Heart right ventricle (tissue), 16 donors: ENCODE results near the gene LCAT. TPM values are rescaled to one million over a fixed set of nuclear protein-coding genes. Genes with fewer than 3 reads are reported as not detected.
A peak's percentile ranks its signal among the peaks of the same experiment; 100 is the strongest.

Source experiments
- ATAC-seq, 8 donors: fragments of 200-7000 bp; cut with Tn5 transposase; one replicate each; pipeline ENCODE4 v1.9.1; 2020; ENCODE audit warnings: mild to moderate bottlenecking in 8 of 8, moderate library complexity in 8 of 8, moderate number of reproducible peaks in 1 of 8
- DNase-seq, 2 donors: peaks; one replicate each; pipeline ENCODE4 v3.0.0-alpha.2; 2020
- H3K27ac ChIP-seq, 10 donors: fragments of 200-600 bp; sonication (generic) in 2 of 10; one replicate each; pipeline versions ENCODE4 v1.5.0 to v1.8.0; 2020 to 2022; ENCODE audit warnings: mild to moderate bottlenecking in 3 of 10
- H3K27me3 ChIP-seq, 7 donors: fragments of 200-600 bp; one replicate each; pipeline ENCODE4 v1.8.0; 2021 to 2022; ENCODE audit warnings: mild to moderate bottlenecking in 2 of 7
- H3K36me3 ChIP-seq, 9 donors: fragments of 200-600 bp; sonication (generic) in 1 of 9; one replicate each; pipeline versions ENCODE4 v1.5.0 to v1.8.0; 2020 to 2022; ENCODE audit warnings: mild to moderate bottlenecking in 2 of 9
- H3K4me1 ChIP-seq, 9 donors: fragments of 200-600 bp; sonication (generic) in 1 of 9; one replicate each; pipeline versions ENCODE4 v1.5.0 to v1.8.0; 2020 to 2022; ENCODE audit warnings: mild to moderate bottlenecking in 4 of 9
- H3K4me3 ChIP-seq, 10 donors: fragments of 200-600 bp; sonication (generic) in 2 of 10; one replicate each; pipeline versions ENCODE4 v1.5.0 to v1.8.0; 2020 to 2022; ENCODE audit warnings: mild to moderate bottlenecking in 7 of 10, moderate library complexity in 2 of 10
- H3K9me3 ChIP-seq, 11 donors: fragments of 200-600 bp in 10 of 11; sonication (generic) in 2 of 11; one replicate each; pipeline versions ENCODE4 v1.5.0 to v1.8.0; 2013 to 2022; ENCODE audit warnings: mild to moderate bottlenecking in 2 of 11, control low read depth in 1 of 11, moderate library complexity in 1 of 11
- WGBS, 2 donors: extraction: QIAGEN DNeasy Blood & Tissue Kit; methylation state at CpG; one replicate each; pipeline ENCODE4 v1.1.7; 2013; ENCODE audit warnings: inconsistent platforms in 1 of 2; 5-methylcytosine and 5-hydroxymethylcytosine counted together
- intact Hi-C, 10 donors: fragments of 100-400 bp; cut with DNase I; formaldehyde crosslinking; loops; one replicate each; pipeline versions ENCODE4 v1.11.1 to v1.14.2; 2022
- polyA plus RNA-seq, 2 donors: library from polyadenylated mRNA; stranded (reverse); fragments of 200-250 nt; gene quantifications; one replicate each; pipeline ENCODE4 v1.2.3, GENCODE V29; 2013
- total RNA-seq, 10 donors: library from RNA; stranded (reverse); fragmentation: NEBNext Ultra II Directional in 3 of 10; extraction: Animal tissue kit (Norgen Biotek cat#: 25700) in 3 of 10; gene quantifications; one replicate each; pipeline versions ENCODE4 v1.2.1 to v1.2.4, GENCODE V29; 2021 to 2023
- TF ChIP-seq, protein P1 (sequence below), 9 donors: fragments of 200-600 bp; sonication (generic) in 2 of 9; IDR thresholded peaks; one replicate each; pipeline versions ENCODE4 v1.5.0 to v1.8.0; 2021 to 2022; ENCODE audit warnings: antibody characterized with exemption in 9 of 9, mild to moderate bottlenecking in 5 of 9, moderate library complexity in 1 of 9
- donor health status: Arrhythmogenic right ventricular cardiomyopathy.
- donor health status: ischemic (EF 13 %, LVEDD 7.1; RV severe dilation, severe dysfunction).
- donor health status: healthy with polysubstance abuse.
- donor health status: DM: no; HTN: yes; CAD: no.
- donor health status: DM: no; HTN: no; CAD: no.
- donor health status: ischemic (EF 25% LVEDD 6.9; RV normal size, moderate dysfunction).
- donor health status: ischemic (EF 25% LVEDD 5.7; RV mildly dilated, moderate dysfunction).
- donor health status: healthy.
- donor health status: DM: yes; HTN: yes; CAD: no.
- donor health status: Ischemic cardiomyopathy.
- donor health status: ischemic (EF 35%, LVEDD 5.7; RV mildly dilated, moderate dysfunction).
- donor health status: nonischemic (EF 11% LVEDD 7.7; RV severe dilation, severe dysfunction).
- donor health status: DM: yes; HTN: yes; CAD: no.
- donor health status: PGD.
- donor health status: ischemic (EF 29% LVEDD 5.4; RV normal size, mild dysfunction).
- donor health status: nonischemic (EF 23%, LVEDD 6.1; RV moderate dilation, normal function).

Gene LCAT
- total and polyA plus RNA-seq, 12 donors = 14.4 to 96.5 (median 20.6) TPM

GRCh38 chr16:67964477-67965131 is 20.7 kb upstream of the LCAT start:
- H3K27me3 ChIP-seq = no peaks in the 10 kb centered on the region
- TF ChIP-seq, protein P1, sequence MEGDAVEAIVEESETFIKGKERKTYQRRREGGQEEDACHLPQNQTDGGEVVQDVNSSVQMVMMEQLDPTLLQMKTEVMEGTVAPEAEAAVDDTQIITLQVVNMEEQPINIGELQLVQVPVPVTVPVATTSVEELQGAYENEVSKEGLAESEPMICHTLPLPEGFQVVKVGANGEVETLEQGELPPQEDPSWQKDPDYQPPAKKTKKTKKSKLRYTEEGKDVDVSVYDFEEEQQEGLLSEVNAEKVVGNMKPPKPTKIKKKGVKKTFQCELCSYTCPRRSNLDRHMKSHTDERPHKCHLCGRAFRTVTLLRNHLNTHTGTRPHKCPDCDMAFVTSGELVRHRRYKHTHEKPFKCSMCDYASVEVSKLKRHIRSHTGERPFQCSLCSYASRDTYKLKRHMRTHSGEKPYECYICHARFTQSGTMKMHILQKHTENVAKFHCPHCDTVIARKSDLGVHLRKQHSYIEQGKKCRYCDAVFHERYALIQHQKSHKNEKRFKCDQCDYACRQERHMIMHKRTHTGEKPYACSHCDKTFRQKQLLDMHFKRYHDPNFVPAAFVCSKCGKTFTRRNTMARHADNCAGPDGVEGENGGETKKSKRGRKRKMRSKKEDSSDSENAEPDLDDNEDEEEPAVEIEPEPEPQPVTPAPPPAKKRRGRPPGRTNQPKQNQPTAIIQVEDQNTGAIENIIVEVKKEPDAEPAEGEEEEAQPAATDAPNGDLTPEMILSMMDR (IDR thresholded peaks at IDR 0.05) = no peak
- 55 to 64% methylated on average over 6 of the region's 6 CpGs for WGBS, 2 donors
- H3K36me3 ChIP-seq = peaks cover 0 to 53% (median 24%) of the 10 kb centered on the region in 9 donors
- no peaks in the 10 kb centered on the region for H3K9me3 ChIP-seq
- intact Hi-C loops = no loop called here
- H3K4me1 ChIP-seq = peaks cover 71 to 90% (median 78%) of the 10 kb centered on the region in 9 donors
- no peak for DNase-seq
- no peak for ATAC-seq
- H3K4me3 ChIP-seq = peak overlapping the region in 2 of 10 donors; percentile 17 to 25
- peak overlapping the region in 9 of 10 donors; percentile 94 to 100 (median 100) for H3K27ac ChIP-seq

DNA sequence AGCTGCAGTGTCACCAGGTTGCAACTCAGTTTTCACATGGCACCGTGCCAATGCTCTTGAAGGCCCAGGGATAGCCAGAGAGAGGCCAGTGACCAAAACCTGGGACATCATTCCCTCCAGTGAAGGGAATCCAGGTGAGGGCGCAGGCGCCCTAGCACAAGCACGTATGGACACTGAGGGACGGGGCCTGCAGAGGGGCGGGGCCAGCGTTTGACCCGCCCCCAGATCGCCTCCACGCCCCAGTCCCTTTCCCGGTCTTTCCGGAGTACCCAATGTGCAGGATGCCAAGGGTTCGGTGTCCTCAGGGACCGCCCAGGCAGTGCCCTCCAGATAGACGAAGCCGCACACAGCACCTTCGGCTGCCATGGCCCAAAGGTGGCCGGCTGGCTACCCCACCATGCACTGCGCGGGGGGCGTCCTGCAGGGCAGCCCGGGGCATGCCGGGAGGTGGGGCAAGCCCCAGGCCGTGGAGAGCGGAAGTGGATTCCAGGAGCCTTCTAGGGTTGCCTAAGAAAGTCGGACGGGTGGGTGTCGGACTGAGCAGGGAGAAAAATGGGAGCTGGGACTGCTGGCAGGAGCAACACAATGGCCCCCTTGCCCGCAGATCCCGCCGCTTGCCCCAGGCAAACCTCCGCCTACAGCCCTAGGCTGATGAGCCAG is 19.9 kb upstream of the LCAT start:
- Histone ChIP-seq H3K27me3 (no peaks in the 10 kb centered on the region), H3K9me3 (no peaks in the 10 kb centered on the region), H3K27ac (peak overlapping the region in 9 of 10 donors; percentile 85 to 100 (median 100)), H3K36me3 (peaks cover 0 to 61% (median 28%) of the 10 kb centered on the region in 9 donors), H3K4me3 (peak overlapping the region in 5 of 10 donors; percentile 3 to 25 (median 17)), H3K4me1 (peaks cover 79 to 90% (median 85%) of the 10 kb centered on the region in 9 donors)
- 37 to 39% methylated on average over 32 of the region's 32 CpGs for WGBS, 2 donors
- intact Hi-C loops = no loop called here
- ATAC-seq (peak in 2 of 8 donors; percentile 3 to 5), DNase-seq (peak in 1 of 2 donors; percentile 60)
- TF ChIP-seq, protein P1 (IDR thresholded peaks at IDR 0.05) = no peak

DNA sequence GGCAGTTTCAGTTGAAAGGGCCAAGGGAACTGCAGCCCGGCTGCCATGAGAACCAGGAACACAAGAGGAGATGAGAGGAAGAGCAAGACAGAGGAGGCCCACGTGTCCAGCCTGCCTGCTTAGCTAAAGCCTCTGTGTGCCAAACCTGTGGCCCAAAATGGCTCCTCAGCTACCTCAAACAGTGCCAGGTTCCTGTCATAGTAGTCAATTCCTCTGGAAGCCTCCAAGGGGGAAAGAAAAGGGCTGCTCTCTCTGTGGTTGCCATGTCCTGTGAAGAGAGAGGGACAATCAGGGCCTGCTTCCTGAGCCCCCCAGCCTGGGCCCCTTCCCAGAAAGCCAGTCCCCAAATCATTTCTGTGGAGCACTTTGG is 19.4 kb upstream of the LCAT start:
- Histone ChIP-seq H3K4me1 (peaks cover 82 to 95% (median 90%) of the 10 kb centered on the region in 9 donors), H3K4me3 (peak overlapping the region in 3 of 10 donors; percentile 3 to 17 (median 14)), H3K27me3 (no peaks in the 10 kb centered on the region), H3K9me3 (no peaks in the 10 kb centered on the region), H3K27ac (peak overlapping the region in 9 of 10 donors; percentile 85 to 100 (median 100)), H3K36me3 (peaks cover 0 to 66% (median 30%) of the 10 kb centered on the region in 9 donors)
- peak in 4 of 8 donors; percentile 2 to 27 (median 12) for ATAC-seq
- DNase-seq = no peak
- intact Hi-C loops = no loop called here
- WGBS, 2 donors = 26 to 28% methylated on average over 2 of the region's 2 CpGs
- TF ChIP-seq, protein P1 (IDR thresholded peaks at IDR 0.05) = no peak

- Histone ChIP-seq H3K36me3 (peaks cover 0 to 78% (median 42%) of the 10 kb centered on the region in 9 donors), H3K9me3 (no peaks in the 10 kb centered on the region), H3K27me3 (no peaks in the 10 kb centered on the region), H3K4me3 (no peak overlapping the region), H3K4me1 (peaks cover 81 to 92% (median 88%) of the 10 kb centered on the region in 9 donors), H3K27ac (peak overlapping the region in 9 of 10 donors; percentile 85 to 100 (median 100))
- DNase-seq (no peak), ATAC-seq (no peak)
- TF ChIP-seq, protein P1 (IDR thresholded peaks at IDR 0.05) = no peak
- WGBS, 2 donors = 94 to 95% methylated on average over 8 of the region's 8 CpGs
- intact Hi-C loops = no loop called here
These were observed 18.2 kb upstream of the LCAT start for GRCh38 chr16:67962135-67962534.
